Neuron (in vitro differentiated cells): Measurements from ENCODE around the gene MAPKAPK3.
A peak's percentile ranks its signal among the peaks of the same experiment; 100 is the strongest.
"Not testable (repeated sequence)": the region's sequence is repeated elsewhere in the genome, so short reads cannot be mapped to it uniquely, and the experiment has no call there.

Source experiments
- H2AFZ ChIP-seq: one replicate; pipeline ENCODE4 v1.6.1; 2013; ENCODE audit warnings: low read depth, mild to moderate bottlenecking, inconsistent platforms, low read length, moderate library complexity
- H3K27me3 ChIP-seq: one replicate; pipeline ENCODE4 v1.6.1; 2013; ENCODE audit warnings: low read length; ENCODE audit not compliant: insufficient read depth
- H3K36me3 ChIP-seq: one replicate; pipeline ENCODE4 v1.6.1; 2013; ENCODE audit warnings: low read length; ENCODE audit not compliant: insufficient read depth
- H3K4me1 ChIP-seq: one replicate; pipeline ENCODE4 v1.6.1; 2013; ENCODE audit warnings: low read length; ENCODE audit not compliant: insufficient read depth
- H3K4me3 ChIP-seq: 2 replicates; pipeline ENCODE4 v1.5.1; 2013; ENCODE audit warnings: mild to moderate bottlenecking, low read length, moderate library complexity
- H3K9me3 ChIP-seq: one replicate; pipeline ENCODE4 v1.6.1; 2013; ENCODE audit warnings: low read length

MAPKAPK3 gene

DNA sequence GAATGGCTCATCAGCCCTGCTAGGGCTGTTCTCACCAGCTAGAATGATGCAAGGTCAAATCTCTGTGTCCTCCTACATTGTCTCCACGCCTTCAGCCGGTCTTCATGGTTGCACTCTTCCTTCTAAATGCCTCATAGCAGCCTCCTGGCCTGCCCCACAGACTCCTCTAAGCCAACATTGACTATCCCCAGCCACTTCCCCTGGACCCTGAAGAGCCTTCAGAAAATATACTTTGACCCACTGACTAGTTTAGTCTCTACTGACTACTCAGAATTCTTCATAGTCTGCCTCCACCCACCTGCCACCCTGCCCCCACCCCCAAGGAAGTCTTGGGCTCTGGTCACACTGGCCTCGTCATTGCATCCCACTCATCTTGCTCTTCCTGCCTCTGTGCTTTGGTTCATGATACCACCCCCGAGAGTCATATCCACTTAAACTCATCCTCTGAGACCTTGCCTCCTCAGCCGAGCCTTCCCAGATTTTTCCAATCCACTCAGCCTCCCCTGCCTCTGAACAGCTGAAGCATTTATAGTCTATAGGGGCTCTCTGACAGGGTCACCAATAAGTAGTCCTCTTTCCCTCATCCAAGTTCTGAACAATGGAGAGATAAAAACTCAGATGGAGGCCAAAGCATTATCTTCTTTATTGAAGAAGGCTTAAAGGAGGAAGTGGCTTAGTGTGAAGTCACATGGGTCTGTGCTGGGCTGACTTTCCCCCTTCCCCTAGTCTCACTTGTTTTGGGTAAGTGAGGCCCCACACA is 48.3 kb downstream of the MAPKAPK3 start:
- Histone ChIP-seq H2AFZ (no peak overlapping the region), H3K27me3 (peaks cover 13% of the 10 kb centered on the region), H3K36me3 (no peaks in the 10 kb centered on the region), H3K4me3 (no peak overlapping the region), H3K4me1 (no peaks in the 10 kb centered on the region), H3K9me3 (no peaks in the 10 kb centered on the region)

DNA sequence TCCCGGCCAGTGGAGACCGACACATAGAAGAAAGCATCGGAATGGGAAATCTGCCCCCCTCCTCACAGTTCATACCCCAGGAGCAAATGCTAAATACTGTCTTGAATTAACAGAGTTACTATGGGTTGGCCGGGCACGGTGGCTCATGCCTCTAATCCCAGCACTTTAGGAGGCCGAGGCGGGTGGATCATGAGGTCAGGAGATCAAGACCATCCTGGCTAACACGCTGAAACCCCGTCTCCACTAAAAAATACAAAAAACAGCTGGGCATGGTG is 48.8 kb downstream of the MAPKAPK3 start:
- H3K36me3 ChIP-seq, H2AFZ ChIP-seq, H3K9me3 ChIP-seq, H3K4me3 ChIP-seq, H3K4me1 ChIP-seq: not testable (repeated sequence)
- H3K27me3 ChIP-seq = peaks cover 13% of the 10 kb centered on the region

DNA sequence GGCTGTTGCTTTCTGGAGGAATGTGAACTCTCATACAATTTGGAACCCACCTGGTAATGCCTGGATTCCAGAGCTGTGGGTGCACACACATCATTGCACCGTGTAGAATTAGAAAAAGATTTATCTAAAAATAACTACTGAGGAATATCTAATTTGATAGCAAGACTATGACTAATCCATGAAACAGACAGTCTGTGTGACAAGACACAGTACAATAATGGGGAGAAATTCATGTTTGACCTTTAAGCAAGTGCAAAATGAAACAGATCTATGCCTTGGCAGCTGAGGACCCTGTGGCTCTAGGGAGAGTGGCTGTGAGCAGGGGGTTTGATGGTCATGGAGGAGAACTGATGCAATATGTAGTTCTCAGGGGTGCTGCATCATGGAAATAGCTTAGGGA is 49.9 kb downstream of the MAPKAPK3 start:
- no peaks in the 10 kb centered on the region for H3K36me3 ChIP-seq
- H2AFZ ChIP-seq = no peak overlapping the region
- peaks cover 17% of the 10 kb centered on the region for H3K27me3 ChIP-seq
- no peaks in the 10 kb centered on the region for H3K9me3 ChIP-seq
- no peak overlapping the region for H3K4me3 ChIP-seq
- no peaks in the 10 kb centered on the region for H3K4me1 ChIP-seq

DNA sequence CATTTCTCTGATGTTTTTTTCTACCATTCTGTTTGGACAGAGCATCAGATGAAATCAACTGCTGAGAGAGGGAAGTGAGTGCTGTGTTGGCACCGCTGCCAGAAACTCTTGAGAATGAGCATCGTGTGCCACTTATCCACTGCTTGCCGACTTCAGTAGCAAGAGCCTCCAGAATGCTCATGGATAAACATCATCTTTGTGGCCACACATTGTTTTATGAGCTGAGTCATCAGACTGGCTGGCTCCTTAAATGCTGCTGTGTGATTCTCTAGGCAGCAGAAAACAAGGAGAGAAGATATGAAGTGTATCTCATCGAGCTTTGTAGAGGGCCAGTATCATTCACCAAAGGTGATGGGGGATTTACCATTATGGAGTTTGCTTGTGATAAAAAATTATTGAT is 54.4 kb downstream of the MAPKAPK3 start:
- Histone ChIP-seq H3K9me3 (no peaks in the 10 kb centered on the region), H3K4me1 (peaks cover 3% of the 10 kb centered on the region), H3K36me3 (no peaks in the 10 kb centered on the region), H2AFZ (no peak overlapping the region), H3K27me3 (peaks cover 50% of the 10 kb centered on the region), H3K4me3 (no peak overlapping the region)

DNA sequence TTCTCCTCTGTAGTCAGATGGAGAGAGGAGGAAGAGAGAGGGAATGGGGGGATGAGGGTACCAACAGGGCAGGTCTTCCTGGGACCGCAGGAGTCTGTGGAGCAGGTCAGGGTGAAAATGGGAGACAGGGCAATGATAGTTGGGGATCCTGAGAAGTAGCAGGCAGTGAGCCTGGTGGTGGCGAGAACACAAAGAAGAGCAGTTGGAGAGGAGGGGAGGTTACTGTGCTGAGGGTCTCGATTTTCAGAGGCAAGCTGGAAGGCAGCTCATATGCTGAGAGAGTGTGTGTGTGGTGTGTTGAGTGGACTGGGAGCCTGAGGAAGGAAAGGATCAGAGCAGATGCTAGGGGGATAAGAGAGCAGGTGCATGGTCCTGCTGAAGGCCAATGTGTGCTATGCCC is 55.7 kb downstream of the MAPKAPK3 start:
- Histone ChIP-seq H3K4me1 (peaks cover 3% of the 10 kb centered on the region), H3K36me3 (no peaks in the 10 kb centered on the region), H3K27me3 (peaks cover 54% of the 10 kb centered on the region), H3K9me3 (no peaks in the 10 kb centered on the region), H3K4me3 (no peak overlapping the region), H2AFZ (no peak overlapping the region)

DNA sequence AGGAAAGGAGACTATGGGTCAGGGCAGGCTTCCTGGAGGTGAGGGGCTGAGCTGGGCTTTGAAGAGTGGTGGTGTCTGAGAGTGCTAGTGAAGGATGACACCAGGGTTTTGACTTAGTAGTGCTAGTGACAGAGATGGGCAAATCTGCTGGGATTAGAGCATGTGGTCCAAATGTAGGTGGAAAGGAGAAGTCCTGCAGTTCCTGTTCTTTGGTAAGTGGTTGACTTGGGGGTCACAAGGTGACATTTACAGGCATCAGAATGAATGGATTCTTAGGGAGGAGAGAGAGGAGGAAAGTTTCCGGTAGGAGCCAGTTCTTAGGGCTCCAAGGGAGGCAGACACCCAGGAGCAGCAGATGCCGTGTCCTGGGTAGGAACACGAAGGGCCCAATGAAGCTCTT is 57.0 kb downstream of the MAPKAPK3 start:
- H3K36me3 ChIP-seq = no peaks in the 10 kb centered on the region
- H3K4me3 ChIP-seq = no peak overlapping the region
- peaks cover 54% of the 10 kb centered on the region for H3K27me3 ChIP-seq
- no peak overlapping the region for H2AFZ ChIP-seq
- peaks cover 3% of the 10 kb centered on the region for H3K4me1 ChIP-seq
- no peaks in the 10 kb centered on the region for H3K9me3 ChIP-seq

DNA sequence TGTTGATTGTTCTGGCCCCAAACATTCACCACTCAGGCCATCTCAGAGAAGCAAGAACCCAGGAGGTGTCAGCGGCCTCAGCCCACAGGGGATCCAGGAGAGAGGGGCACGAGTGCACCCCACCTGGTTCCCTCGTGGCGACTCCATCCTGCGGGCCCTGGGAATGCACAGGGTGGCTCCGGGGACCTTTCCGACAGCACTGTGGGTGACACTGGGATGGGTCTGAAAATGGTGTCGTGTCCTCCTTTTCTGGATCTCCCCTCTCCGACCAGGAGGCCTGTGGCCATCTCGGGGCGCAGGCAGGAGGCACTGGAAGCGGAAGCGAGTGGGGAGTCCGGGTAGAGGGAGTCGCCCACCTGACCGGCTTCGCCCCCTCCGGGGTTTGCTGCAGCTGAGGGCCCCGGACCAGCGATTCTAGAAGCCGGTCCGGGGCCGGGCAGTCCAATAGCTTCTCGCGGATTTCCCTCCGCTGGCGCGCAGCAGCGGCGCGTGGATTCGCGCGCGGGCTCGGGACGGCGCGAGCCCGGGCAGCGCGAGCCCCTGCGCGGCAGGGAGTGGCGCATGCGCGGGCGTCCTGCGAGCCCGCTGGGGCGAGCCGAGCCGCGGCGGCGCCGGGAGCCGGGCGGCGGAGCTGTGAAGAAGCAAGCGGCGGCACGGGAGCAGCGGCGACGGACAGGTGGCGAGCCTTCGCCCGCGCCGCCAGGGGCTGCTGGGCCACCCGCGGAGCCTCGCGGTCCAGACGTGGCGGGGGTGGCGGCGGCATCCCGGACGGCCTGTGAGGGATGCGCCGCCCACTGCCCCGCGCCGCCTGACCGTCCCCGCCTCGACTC is 57.6 kb downstream of the MAPKAPK3 start, which contains the start of gene DOCK3:
Gene DOCK3 (plus strand): TSS at position 579 of the 830 bp plus-strand sequence. CDS start 337 bp downstream, outside the sequence.
- Histone ChIP-seq H3K27me3 (peaks cover 57% of the 10 kb centered on the region), H3K4me3 (peak within 1 kb of the TSS; percentile 55), H2AFZ (peak within 1 kb of the TSS; percentile 73), H3K4me1 (peaks cover 3% of the 10 kb centered on the region), H3K9me3 (no peaks in the 10 kb centered on the region), H3K36me3 (no peaks in the 10 kb centered on the region)

DNA sequence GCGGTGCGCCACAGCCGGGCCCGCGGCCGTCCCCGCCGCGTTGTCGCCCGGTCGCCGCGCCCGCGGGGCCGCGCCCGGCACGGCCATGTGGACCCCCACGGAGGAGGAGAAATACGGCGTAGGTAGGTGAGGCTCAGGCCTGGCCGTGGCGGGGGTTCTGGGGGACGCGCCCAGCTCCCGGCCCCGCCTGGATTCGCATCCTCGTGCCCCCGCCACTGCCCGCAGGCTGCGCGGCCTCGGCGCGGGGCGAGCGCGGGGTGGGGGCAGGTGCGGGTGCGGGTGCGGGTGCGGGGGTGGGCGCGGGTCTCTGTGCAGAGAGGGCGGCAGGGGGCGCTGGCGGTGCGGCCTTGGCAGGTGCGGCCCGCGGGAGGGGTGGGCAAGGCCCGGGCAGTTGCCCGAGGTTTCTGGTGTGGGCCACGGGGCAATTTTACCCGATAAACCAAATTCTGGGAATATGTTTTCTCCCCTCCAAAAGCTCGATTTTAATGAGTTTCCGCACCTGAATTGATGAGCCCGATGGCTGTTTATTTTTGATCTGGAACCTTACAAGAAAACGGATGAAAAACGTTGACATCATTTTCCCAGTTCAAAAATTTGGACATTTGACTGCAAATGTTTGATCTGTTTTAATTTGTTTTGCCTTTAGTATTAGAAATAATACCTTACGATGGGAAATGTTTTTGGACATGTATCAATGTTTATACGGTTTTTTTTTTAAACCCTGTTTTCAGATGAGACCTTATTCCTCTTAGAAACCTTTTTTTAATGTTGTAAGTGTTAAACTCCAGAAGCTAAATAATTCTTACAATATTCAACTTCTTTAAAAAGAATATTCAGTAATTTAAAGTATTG is 58.5 kb downstream of the MAPKAPK3 start:
- Histone ChIP-seq H3K36me3 (no peaks in the 10 kb centered on the region), H3K4me1 (peaks cover 3% of the 10 kb centered on the region), H3K4me3 (peak overlapping the region; percentile 55), H3K27me3 (peaks cover 58% of the 10 kb centered on the region), H2AFZ (peak overlapping the region; percentile 73), H3K9me3 (no peaks in the 10 kb centered on the region)

DNA sequence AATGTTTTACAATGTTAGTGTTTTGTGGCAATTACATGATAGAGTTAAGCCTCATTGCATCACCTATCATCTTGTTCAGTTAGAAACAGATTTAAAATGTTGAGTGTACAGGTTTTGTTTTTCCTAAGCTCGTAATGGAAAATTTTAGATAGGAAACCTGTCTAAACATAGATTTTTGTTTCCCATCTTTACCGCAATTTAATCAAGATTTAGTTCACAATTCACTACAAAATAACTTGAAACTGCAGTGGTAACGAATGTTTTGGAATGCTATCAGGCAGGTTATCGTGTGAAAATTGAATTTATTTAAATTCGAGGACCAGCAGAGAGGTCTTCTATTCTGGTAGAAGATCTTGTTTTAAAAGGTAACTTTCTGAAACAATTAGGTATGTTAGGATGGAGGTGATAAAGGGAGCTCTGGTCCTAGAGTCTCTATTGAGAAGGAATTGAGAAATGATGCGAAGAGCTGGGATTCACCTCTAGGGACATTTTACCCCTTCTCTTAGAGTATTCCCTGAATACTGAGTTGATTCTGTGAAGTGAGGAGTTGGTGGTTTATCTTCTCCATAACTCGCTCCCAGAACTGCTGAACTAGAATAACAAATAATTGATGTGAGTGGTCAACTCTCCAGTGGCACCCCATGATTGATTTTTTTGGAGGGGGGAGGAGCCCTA is 59.2 kb downstream of the MAPKAPK3 start:
- peak overlapping the region; percentile 55 for H3K4me3 ChIP-seq
- no peaks in the 10 kb centered on the region for H3K36me3 ChIP-seq
- no peaks in the 10 kb centered on the region for H3K9me3 ChIP-seq
- H3K27me3 ChIP-seq = peaks cover 55% of the 10 kb centered on the region
- no peak overlapping the region for H2AFZ ChIP-seq
- H3K4me1 ChIP-seq = peaks cover 3% of the 10 kb centered on the region

DNA sequence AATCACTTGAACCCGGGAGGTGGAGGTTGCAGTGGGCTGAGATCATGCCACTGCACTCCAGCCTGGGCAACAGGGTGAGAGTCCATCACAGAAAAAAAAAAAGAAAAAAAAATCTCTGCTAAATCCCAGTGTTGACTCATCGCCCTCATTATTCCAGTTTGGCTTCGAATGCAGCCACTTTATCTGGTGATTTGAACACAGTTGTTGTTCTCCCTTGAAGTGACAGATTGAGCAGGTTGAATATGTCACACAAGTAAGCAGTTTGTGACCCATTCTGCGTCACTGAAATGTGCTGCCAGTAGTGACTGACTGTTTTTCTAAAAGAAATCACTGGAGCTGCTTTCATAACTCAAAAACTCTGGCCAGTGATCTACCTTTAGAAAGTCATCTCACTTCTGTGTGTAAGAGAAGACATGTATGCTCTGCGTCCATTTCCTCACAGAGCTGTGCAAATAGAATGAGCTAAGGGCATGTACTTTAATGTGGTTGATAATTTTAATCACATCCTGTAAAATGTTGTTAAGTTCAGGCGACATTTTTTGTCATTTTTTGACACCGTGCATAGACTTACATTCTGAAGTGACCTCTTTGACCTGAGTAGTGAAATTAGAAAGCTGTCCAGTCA is 70.3 kb downstream of the MAPKAPK3 start:
- H3K9me3 ChIP-seq = no peaks in the 10 kb centered on the region
- H3K4me1 ChIP-seq = no peaks in the 10 kb centered on the region

DNA sequence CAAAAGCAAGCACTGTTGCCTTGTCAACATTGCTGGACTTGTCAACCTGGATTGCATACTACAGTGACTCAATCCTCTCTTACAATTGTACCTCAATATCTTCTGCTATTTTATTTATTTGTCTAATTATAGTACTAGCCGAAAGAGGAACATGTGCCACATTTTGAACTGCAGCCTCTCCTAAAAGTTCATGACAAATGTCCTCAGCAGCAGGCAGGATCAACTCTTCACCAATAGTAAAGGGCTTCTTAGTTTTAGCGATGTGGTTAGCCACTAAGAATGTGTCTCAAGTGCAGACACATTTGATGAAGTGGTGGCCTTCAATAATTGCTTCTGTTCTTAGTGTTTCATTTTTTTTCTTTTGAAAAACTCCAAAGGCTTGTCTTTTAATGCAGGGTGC is 71.0 kb downstream of the MAPKAPK3 start:
- Histone ChIP-seq H3K27me3 (no peaks in the 10 kb centered on the region), H3K4me3 (no peak overlapping the region), H3K36me3 (no peaks in the 10 kb centered on the region), H3K4me1 (no peaks in the 10 kb centered on the region), H3K9me3 (no peaks in the 10 kb centered on the region), H2AFZ (no peak overlapping the region)

More for the DNA sequence above, 70.3 kb downstream of the MAPKAPK3 start:
- H3K4me3 ChIP-seq = no peak overlapping the region
- no peaks in the 10 kb centered on the region for H3K36me3 ChIP-seq
- H2AFZ ChIP-seq = no peak overlapping the region
- no peaks in the 10 kb centered on the region for H3K27me3 ChIP-seq

DNA sequence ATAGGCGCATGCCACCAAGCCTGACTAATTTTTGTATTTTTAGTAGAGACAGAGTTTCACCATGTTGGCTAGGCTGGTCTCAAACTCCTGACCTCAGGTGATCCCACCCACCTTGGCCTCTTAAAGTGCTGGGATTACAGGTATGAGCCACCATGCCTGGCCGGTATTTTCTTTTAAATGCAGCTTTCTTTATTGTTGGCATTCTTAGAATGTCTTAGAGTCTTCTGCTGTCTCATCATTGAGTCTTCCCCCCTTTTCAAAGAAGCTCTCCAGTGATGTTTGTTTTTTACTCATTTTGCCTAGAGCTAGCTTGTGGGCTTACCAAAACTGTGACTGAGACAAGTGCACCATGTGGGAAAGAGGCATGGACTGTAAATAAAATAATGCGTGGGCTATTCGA is 71.7 kb downstream of the MAPKAPK3 start:
- not testable (repeated sequence) for H2AFZ ChIP-seq, H3K4me3 ChIP-seq, H3K36me3 ChIP-seq, H3K4me1 ChIP-seq, H3K27me3 ChIP-seq, H3K9me3 ChIP-seq
